ENCODE results near the gene KDM2A.

The KDM2A gene

GRCh38 chr11:67270256-67271204 is 151.5 kb downstream of the KDM2A start:
- peak in 12 of 58 donors; percentile 21 to 49 (median 34) for DNase-seq

- DNase-seq, result no peak
Observed at GRCh38 chr11:67271205-67271540, 152.1 kb downstream of the KDM2A start.

GRCh38 chr11:67271541-67272284 is 152.7 kb downstream of the KDM2A start:
- peak in 2 of 58 donors; percentile 27 to 42 for DNase-seq

- peak in 2 of 58 donors; percentile 19 to 35 for DNase-seq
Observed at GRCh38 chr11:67272327-67273259, 153.5 kb downstream of the KDM2A start.

GRCh38 chr11:67273260-67273990 is 154.4 kb downstream of the KDM2A start:
- no peak for DNase-seq

GRCh38 chr11:67274768-67275605 is 155.9 kb downstream of the KDM2A start:
- DNase-seq, result no peak

GRCh38 chr11:67275606-67276409 is 156.7 kb downstream of the KDM2A start:
- no peak for DNase-seq

GRCh38 chr11:67276781-67277230 is 157.7 kb downstream of the KDM2A start:
- DNase-seq, result no peak

GRCh38 chr11:67277231-67277961 is 158.3 kb downstream of the KDM2A start:
- peak in 28 of 58 donors; percentile 21 to 68 (median 42) for DNase-seq

- DNase-seq, result no peak
Observed at GRCh38 chr11:67278135-67278938, 159.3 kb downstream of the KDM2A start.

- no peak for DNase-seq
Observed at GRCh38 chr11:67278939-67279588, 160.0 kb downstream of the KDM2A start.

GRCh38 chr11:67279589-67280340 is 160.7 kb downstream of the KDM2A start:
- DNase-seq, result no peak

GRCh38 chr11:67280341-67280787 is 161.3 kb downstream of the KDM2A start:
- no peak for DNase-seq

- DNase-seq, result no peak
Observed at GRCh38 chr11:67280788-67281551, 161.9 kb downstream of the KDM2A start.

Measured in anterior cingulate cortex (tissue), 58 donors.